A549 (cell line): ENCODE measurements around the gene ZNF630. TPM values are rescaled to one million over a fixed set of nuclear protein-coding genes. Genes with fewer than 3 reads are reported as not detected.

Experiments
- ATAC-seq, 2 experiments: fragments of 200-7000 bp in 1 of 2; fragments of >200 bp in 1 of 2; cut with Nextera tagmentation in 1 of 2; cut with Tn5 transposase in 1 of 2; 3 replicates each; pipeline versions ENCODE4 v1.8.0 to v1.9.1; 2018 to 2020; ENCODE audit warnings: mild to moderate bottlenecking in 1 of 2, moderate library complexity in 1 of 2
- CTCF ChIA-PET: fragments of 300-600 bp; sonication (Branson Sonifier 250); formaldehyde crosslinking; extraction: SDS; loops from one replicate; lab custom pipeline; 2021; ENCODE audit warnings: antibody characterized with exemption, inconsistent platforms; lab: Yijun Ruan, JAX
- POLR2A ChIA-PET: fragments of 350-600 bp; formaldehyde crosslinking; extraction: SDS; loops from one replicate; lab custom pipeline; 2021; ENCODE audit warnings: antibody characterized with exemption, inconsistent platforms; lab: Yijun Ruan, JAX
- DNase-seq, 2 experiments: peaks; one replicate each; pipeline versions ENCODE4 v3.0.0 to v3.0.0-alpha.2; 2011 to 2016; ENCODE audit warnings: low read depth in 1 of 2, low spot score in 1 of 2
- FAIRE-seq: peaks from 2 replicates; lab custom pipeline; 2011; peaks lifted over from hg19 to GRCh38; lab: Jason Lieb, UNC
- H3K27ac ChIP-seq, 2 experiments: fragments of >200 bp; sonication (Bioruptor Twin); formaldehyde crosslinking; 3 replicates each; pipeline ENCODE4 v1.5.1; 2016 to 2017
- H3K4me1 ChIP-seq: fragments of >200 bp; sonication (Bioruptor Twin); formaldehyde crosslinking; 3 replicates; pipeline ENCODE4 v1.6.1; 2016
- H3K4me2 ChIP-seq: fragments of >200 bp; sonication (Bioruptor Twin); formaldehyde crosslinking; 3 replicates; pipeline ENCODE4 v1.6.1; 2016
- H3K4me3 ChIP-seq: fragments of >200 bp; sonication (Bioruptor Twin); formaldehyde crosslinking; 3 replicates; pipeline ENCODE4 v1.5.1; 2016
- H3K9me3 ChIP-seq: fragments of >200 bp; sonication (Bioruptor Twin); formaldehyde crosslinking; 3 replicates; pipeline ENCODE4 v1.6.1; 2016
- CBX8 ChIP-seq: fragments of 200-600 bp; sonication (generic); IDR thresholded peaks from 2 replicates; pipeline ENCODE4 v1.6.1; 2016
- CHD2 ChIP-seq: fragments of 150-350 bp; IDR thresholded peaks from 2 replicates; pipeline ENCODE4 v1.6.1; 2014; ENCODE audit warnings: low read length; ENCODE audit not compliant: partially characterized antibody
- EP300 ChIP-seq, 2 experiments: fragments of >200 bp; sonication (Bioruptor Twin); formaldehyde crosslinking; IDR thresholded peaks; 2 replicates in 1 of 2; 3 replicates in 1 of 2; pipeline ENCODE4 v1.6.1; 2016 to 2017
- HDAC2 ChIP-seq: fragments of 200-600 bp; sonication (generic); IDR thresholded peaks from 2 replicates; pipeline ENCODE4 v1.6.1; 2016
- HEYL ChIP-seq: fragments of 250-450 bp; sonication (Bioruptor Pico); IDR thresholded peaks from 2 replicates; pipeline ENCODE4 v1.8.0; 2021; ENCODE audit warnings: mild to moderate bottlenecking, moderate library complexity
- HOXA7 ChIP-seq: fragments of 250-450 bp; sonication (Bioruptor Pico); IDR thresholded peaks from 2 replicates; pipeline ENCODE4 v1.5.0; 2020; ENCODE audit warnings: mild to moderate bottlenecking, moderate library complexity
- HOXB5 ChIP-seq: fragments of 250-450 bp; sonication (Bioruptor Pico); IDR thresholded peaks from 2 replicates; pipeline ENCODE4 v1.5.0; 2020; ENCODE audit warnings: mild to moderate bottlenecking, moderate library complexity
- JUNB ChIP-seq: fragments of >200 bp; sonication (Bioruptor Twin); formaldehyde crosslinking; IDR thresholded peaks from 2 replicates; pipeline ENCODE4 v1.6.1; 2016
- MAFK ChIP-seq: fragments of 450-650 bp; IDR thresholded peaks from 2 replicates; pipeline ENCODE4 v1.6.1; 2014; ENCODE audit not compliant: partially characterized antibody
- NFE2L2 ChIP-seq: fragments of 150-350 bp; conservative IDR thresholded peaks from 2 replicates; pipeline ENCODE4 v1.6.1; 2014; ENCODE audit warnings: low read length
- NR3C1 ChIP-seq: fragments of >200 bp; sonication (Bioruptor Twin); formaldehyde crosslinking; IDR thresholded peaks from 3 replicates; pipeline ENCODE4 v1.6.1; 2017
- SMC3 ChIP-seq: fragments of >200 bp; sonication (Bioruptor Twin); formaldehyde crosslinking; IDR thresholded peaks from 3 replicates; pipeline ENCODE4 v1.6.1; 2018; ENCODE audit warnings: inconsistent platforms
- WGBS: methylation state at CpG from one replicate; pipeline ENCODE4 v1.1.6; 2017; ENCODE audit errors: missing lambda C conversion rate; 5-methylcytosine and 5-hydroxymethylcytosine counted together
- polyA plus RNA-seq, 4 experiments: library from polyadenylated mRNA; depleted of rRNA in 3 of 4; stranded (reverse); fragments of >200 nt; fragmentation: RNase III in 1 of 4; extraction: RNeasy Plus Mini Kit Qiagen cat#74134 plus additional on column Dnase treatment in 1 of 4; gene quantifications; 2 replicates in 3 of 4; 3 replicates in 1 of 4; pipeline ENCODE4 v1.2.3, GENCODE V29; 2011 to 2017
- TF ChIP-seq, protein P1 (sequence below): fragments of 450-650 bp; IDR thresholded peaks from 2 replicates; pipeline ENCODE4 v1.6.1; 2014; ENCODE audit warnings: antibody characterized with exemption
- TF ChIP-seq, protein P2 (sequence below): fragments of >200 bp; sonication (Bioruptor Twin); formaldehyde crosslinking; IDR thresholded peaks from 2 replicates; pipeline ENCODE4 v1.6.1; 2016
- TF ChIP-seq, protein P3 (sequence below): IDR thresholded peaks from 2 replicates; pipeline ENCODE4 v1.6.1; 2012
- TF ChIP-seq, protein P4 (sequence below): fragments of 150-350 bp; IDR thresholded peaks from 2 replicates; pipeline ENCODE4 v1.6.1; 2014; ENCODE audit warnings: low read depth, mild to moderate bottlenecking, low read length
- TF ChIP-seq, protein P5 (sequence below): fragments of 200-600 bp; sonication (generic); IDR thresholded peaks from 2 replicates; pipeline ENCODE4 v1.6.1; 2016; ENCODE audit warnings: antibody characterized with exemption, mild to moderate bottlenecking, moderate library complexity

ZNF630 gene
- polyA plus RNA-seq, 2 of the 4 experiments (the other 2 are of a cell fraction) = 0.58 to 0.88 TPM

DNA sequence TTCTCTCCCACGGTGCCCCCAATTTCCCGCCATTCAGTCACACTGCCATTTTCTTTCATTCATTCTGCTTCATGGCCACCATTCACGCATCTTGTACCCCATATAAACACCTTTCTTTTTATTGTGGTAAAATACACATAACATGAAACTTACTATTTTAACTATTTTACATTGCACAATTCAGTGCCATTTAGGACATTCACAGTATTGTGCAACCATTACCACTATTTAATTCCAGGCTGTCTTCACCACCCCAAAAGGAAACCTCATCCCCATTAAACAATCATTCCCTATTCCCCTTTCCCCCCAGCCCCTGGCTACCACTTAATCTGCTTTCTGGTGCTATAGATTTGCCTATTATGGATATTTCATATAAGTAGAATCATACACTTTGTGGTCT is 48.7 kb downstream of the ZNF630 start:
- no peak overlapping the region for H3K4me3 ChIP-seq

DNA sequence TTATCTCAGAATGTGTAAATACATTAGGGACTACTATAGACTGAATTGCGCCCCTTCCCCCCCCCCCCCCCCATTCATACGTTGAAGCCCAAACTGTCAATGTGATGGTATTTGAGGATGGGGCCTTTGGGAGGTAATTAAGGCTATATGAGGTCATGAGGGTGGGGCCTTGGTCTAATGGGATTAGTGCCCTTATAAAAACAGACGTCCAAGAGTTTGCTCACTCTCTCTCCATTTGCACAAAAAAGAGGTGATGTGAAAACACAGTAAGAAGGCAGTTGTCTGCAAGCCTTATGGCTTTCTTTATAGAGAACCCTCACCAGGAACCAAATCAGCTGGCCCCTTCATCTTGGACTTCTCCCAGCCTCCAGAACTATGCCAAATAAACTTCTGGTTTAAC is 49.3 kb downstream of the ZNF630 start:
- TF ChIP-seq MAFK (no peak), NR3C1 (no peak), CHD2 (no peak), CBX8 (no peak)
- TF ChIP-seq, protein P1, sequence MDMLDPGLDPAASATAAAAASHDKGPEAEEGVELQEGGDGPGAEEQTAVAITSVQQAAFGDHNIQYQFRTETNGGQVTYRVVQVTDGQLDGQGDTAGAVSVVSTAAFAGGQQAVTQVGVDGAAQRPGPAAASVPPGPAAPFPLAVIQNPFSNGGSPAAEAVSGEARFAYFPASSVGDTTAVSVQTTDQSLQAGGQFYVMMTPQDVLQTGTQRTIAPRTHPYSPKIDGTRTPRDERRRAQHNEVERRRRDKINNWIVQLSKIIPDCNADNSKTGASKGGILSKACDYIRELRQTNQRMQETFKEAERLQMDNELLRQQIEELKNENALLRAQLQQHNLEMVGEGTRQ = no peak
- Histone ChIP-seq H3K4me1 (no peaks in the 10 kb centered on the region), H3K4me2 (peak overlapping the region; percentile 65; the same call in 2 of the 3 replicates), H3K9me3 (peaks cover 4% of the 10 kb centered on the region; the same call in 1 of the 3 replicates), H3K4me3 (peak overlapping the region; percentile 54; the same call in 2 of the 3 replicates), H3K27ac (peak overlapping the region in 1 of 2 experiments; percentile 99; a peak in 3 of 6 replicates)
- 45% methylated on average over 3 of the region's 3 CpGs for WGBS
- DNase-seq (no peak), ATAC-seq (no peak), FAIRE-seq (no peak)
- ChIA-PET CTCF (interaction anchor here (1.0 kb wide), 1 partner anchor 44 kb away, joined by 3 read pairs; no protein-coding TSS in a partner anchor), POLR2A (no interaction called here)

More for the DNA sequence above, 48.7 kb downstream of the ZNF630 start:
- DNase-seq (no peak), ATAC-seq (no peak), FAIRE-seq (no peak)
- no peaks in the 10 kb centered on the region for H3K4me1 ChIP-seq
- CTCF ChIA-PET = interaction anchor here (1.0 kb wide), 1 partner anchor 45 kb away, joined by 3 read pairs; no protein-coding TSS in a partner anchor
- no peak for TF ChIP-seq NFE2L2
- TF ChIP-seq, protein P2, sequence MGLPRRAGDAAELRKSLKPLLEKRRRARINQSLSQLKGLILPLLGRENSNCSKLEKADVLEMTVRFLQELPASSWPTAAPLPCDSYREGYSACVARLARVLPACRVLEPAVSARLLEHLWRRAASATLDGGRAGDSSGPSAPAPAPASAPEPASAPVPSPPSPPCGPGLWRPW = no peak
- TF ChIP-seq HDAC2 = no peak
- TF ChIP-seq JUNB = no peak
- TF ChIP-seq, protein P3, sequence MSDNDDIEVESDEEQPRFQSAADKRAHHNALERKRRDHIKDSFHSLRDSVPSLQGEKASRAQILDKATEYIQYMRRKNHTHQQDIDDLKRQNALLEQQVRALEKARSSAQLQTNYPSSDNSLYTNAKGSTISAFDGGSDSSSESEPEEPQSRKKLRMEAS = no peak
- no peak for TF ChIP-seq SMC3
- no peak for TF ChIP-seq HEYL (CRISPR knock-in tag)
- TF ChIP-seq EP300 (IDR thresholded peaks at IDR 0.05) = no peak
- TF ChIP-seq, protein P4, sequence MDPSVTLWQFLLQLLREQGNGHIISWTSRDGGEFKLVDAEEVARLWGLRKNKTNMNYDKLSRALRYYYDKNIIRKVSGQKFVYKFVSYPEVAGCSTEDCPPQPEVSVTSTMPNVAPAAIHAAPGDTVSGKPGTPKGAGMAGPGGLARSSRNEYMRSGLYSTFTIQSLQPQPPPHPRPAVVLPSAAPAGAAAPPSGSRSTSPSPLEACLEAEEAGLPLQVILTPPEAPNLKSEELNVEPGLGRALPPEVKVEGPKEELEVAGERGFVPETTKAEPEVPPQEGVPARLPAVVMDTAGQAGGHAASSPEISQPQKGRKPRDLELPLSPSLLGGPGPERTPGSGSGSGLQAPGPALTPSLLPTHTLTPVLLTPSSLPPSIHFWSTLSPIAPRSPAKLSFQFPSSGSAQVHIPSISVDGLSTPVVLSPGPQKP = no peak
- TF ChIP-seq, protein P5, sequence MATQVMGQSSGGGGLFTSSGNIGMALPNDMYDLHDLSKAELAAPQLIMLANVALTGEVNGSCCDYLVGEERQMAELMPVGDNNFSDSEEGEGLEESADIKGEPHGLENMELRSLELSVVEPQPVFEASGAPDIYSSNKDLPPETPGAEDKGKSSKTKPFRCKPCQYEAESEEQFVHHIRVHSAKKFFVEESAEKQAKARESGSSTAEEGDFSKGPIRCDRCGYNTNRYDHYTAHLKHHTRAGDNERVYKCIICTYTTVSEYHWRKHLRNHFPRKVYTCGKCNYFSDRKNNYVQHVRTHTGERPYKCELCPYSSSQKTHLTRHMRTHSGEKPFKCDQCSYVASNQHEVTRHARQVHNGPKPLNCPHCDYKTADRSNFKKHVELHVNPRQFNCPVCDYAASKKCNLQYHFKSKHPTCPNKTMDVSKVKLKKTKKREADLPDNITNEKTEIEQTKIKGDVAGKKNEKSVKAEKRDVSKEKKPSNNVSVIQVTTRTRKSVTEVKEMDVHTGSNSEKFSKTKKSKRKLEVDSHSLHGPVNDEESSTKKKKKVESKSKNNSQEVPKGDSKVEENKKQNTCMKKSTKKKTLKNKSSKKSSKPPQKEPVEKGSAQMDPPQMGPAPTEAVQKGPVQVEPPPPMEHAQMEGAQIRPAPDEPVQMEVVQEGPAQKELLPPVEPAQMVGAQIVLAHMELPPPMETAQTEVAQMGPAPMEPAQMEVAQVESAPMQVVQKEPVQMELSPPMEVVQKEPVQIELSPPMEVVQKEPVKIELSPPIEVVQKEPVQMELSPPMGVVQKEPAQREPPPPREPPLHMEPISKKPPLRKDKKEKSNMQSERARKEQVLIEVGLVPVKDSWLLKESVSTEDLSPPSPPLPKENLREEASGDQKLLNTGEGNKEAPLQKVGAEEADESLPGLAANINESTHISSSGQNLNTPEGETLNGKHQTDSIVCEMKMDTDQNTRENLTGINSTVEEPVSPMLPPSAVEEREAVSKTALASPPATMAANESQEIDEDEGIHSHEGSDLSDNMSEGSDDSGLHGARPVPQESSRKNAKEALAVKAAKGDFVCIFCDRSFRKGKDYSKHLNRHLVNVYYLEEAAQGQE = no peak
- TF ChIP-seq HOXA7 = no peak
- TF ChIP-seq, protein P1 = no peak
- no peak for TF ChIP-seq HOXB5
- TF ChIP-seq CHD2 = no peak
- no peak for TF ChIP-seq CBX8
- no peak overlapping the region for H3K4me2 ChIP-seq
- H3K27ac ChIP-seq = no peak overlapping the region
- peaks cover 4% of the 10 kb centered on the region; the same call in 1 of the 3 replicates for H3K9me3 ChIP-seq
- POLR2A ChIA-PET = no interaction called here
- 82% methylated on average over 3 of the region's 3 CpGs for WGBS
